ENCODE data around the gene CD200R1L.

GRCh38 chr3:112776000-112776399 is 70.7 kb downstream of the CD200R1L start:
- TF ChIP-seq ZNF423 (CRISPR knock-in tag; IDR thresholded peaks at IDR 0.05), result no peak
- no peak for TF ChIP-seq CREB1 (CRISPR knock-in tag; IDR thresholded peaks at IDR 0.05)
- no peak for TF ChIP-seq CTCF (IDR thresholded peaks at IDR 0.05)
- TF ChIP-seq ZNF396 (CRISPR knock-in tag; IDR thresholded peaks at IDR 0.05; ENCODE audit: borderline replicate concordance), result no peak
- TF ChIP-seq FOXP4 (CRISPR knock-in tag; IDR thresholded peaks at IDR 0.05), result no peak
- TF ChIP-seq NFYB (CRISPR knock-in tag; conservative IDR thresholded peaks at IDR 0.05; ENCODE audit: low read depth), result no peak
- no peak for TF ChIP-seq ATF3 (CRISPR knock-in tag; conservative IDR thresholded peaks at IDR 0.05)
- no peak for TF ChIP-seq ZNF512 (CRISPR knock-in tag; IDR thresholded peaks at IDR 0.05; ENCODE audit: borderline replicate concordance)
- no peak for TF ChIP-seq ETV6 (CRISPR knock-in tag; IDR thresholded peaks at IDR 0.05)

Data from WTC11 (cell line).